A549 (cell line): ENCODE data around the gene ARHGEF28. TPM values are rescaled to one million over a fixed set of nuclear protein-coding genes. Genes with fewer than 3 reads are reported as not detected.

Experiments used
- ATAC-seq, 2 experiments: fragments of 200-7000 bp in 1 of 2; fragments of >200 bp in 1 of 2; cut with Nextera tagmentation in 1 of 2; cut with Tn5 transposase in 1 of 2; 3 replicates each; pipeline versions ENCODE4 v1.8.0 to v1.9.1; 2018 to 2020; ENCODE audit warnings: mild to moderate bottlenecking in 1 of 2, moderate library complexity in 1 of 2
- CTCF ChIA-PET: fragments of 300-600 bp; sonication (Branson Sonifier 250); formaldehyde crosslinking; extraction: SDS; loops from one replicate; lab custom pipeline; 2021; ENCODE audit warnings: antibody characterized with exemption, inconsistent platforms; lab: Yijun Ruan, JAX
- POLR2A ChIA-PET: fragments of 350-600 bp; formaldehyde crosslinking; extraction: SDS; loops from one replicate; lab custom pipeline; 2021; ENCODE audit warnings: antibody characterized with exemption, inconsistent platforms; lab: Yijun Ruan, JAX
- DNase-seq, 2 experiments: peaks; one replicate each; pipeline versions ENCODE4 v3.0.0 to v3.0.0-alpha.2; 2011 to 2016; ENCODE audit warnings: low read depth in 1 of 2, low spot score in 1 of 2
- FAIRE-seq: peaks from 2 replicates; lab custom pipeline; 2011; peaks lifted over from hg19 to GRCh38; lab: Jason Lieb, UNC
- H3K27ac ChIP-seq, 2 experiments: fragments of >200 bp; sonication (Bioruptor Twin); formaldehyde crosslinking; 3 replicates each; pipeline ENCODE4 v1.5.1; 2016 to 2017
- H3K4me1 ChIP-seq: fragments of >200 bp; sonication (Bioruptor Twin); formaldehyde crosslinking; 3 replicates; pipeline ENCODE4 v1.6.1; 2016
- H3K4me2 ChIP-seq: fragments of >200 bp; sonication (Bioruptor Twin); formaldehyde crosslinking; 3 replicates; pipeline ENCODE4 v1.6.1; 2016
- H3K4me3 ChIP-seq: fragments of >200 bp; sonication (Bioruptor Twin); formaldehyde crosslinking; 3 replicates; pipeline ENCODE4 v1.5.1; 2016
- H3K9me3 ChIP-seq: fragments of >200 bp; sonication (Bioruptor Twin); formaldehyde crosslinking; 3 replicates; pipeline ENCODE4 v1.6.1; 2016
- ATOH8 ChIP-seq: fragments of 250-450 bp; sonication (Bioruptor Pico); IDR thresholded peaks from 2 replicates; pipeline ENCODE4 v1.5.0; 2020; ENCODE audit warnings: low read depth, mild to moderate bottlenecking, moderate library complexity
- CBX8 ChIP-seq: fragments of 200-600 bp; sonication (generic); IDR thresholded peaks from 2 replicates; pipeline ENCODE4 v1.6.1; 2016
- CEBPB ChIP-seq, 2 experiments: fragments of >200 bp in 1 of 2; sonication (Bioruptor Twin) in 1 of 2; formaldehyde crosslinking in 1 of 2; IDR thresholded peaks; 2 replicates each; pipeline ENCODE4 v1.6.1; 2012 to 2016
- CTCF ChIP-seq: fragments of >200 bp; sonication (Bioruptor Twin); formaldehyde crosslinking; IDR thresholded peaks from 3 replicates; pipeline ENCODE4 v1.5.1; 2016
- E2F6 ChIP-seq: IDR thresholded peaks from 2 replicates; pipeline ENCODE4 v1.6.1; 2012; ENCODE audit warnings: low read depth, borderline replicate concordance
- EHF ChIP-seq: fragments of 250-450 bp; sonication (Bioruptor Pico); IDR thresholded peaks from 2 replicates; pipeline ENCODE4 v1.5.0; 2020; ENCODE audit warnings: mild to moderate bottlenecking
- EHMT2 ChIP-seq: fragments of 200-600 bp; sonication (generic); IDR thresholded peaks from 2 replicates; pipeline ENCODE4 v1.6.1; 2016; ENCODE audit warnings: antibody characterized with exemption, low read depth, mild to moderate bottlenecking, moderate library complexity
- ELK1 ChIP-seq: fragments of 150-350 bp; IDR thresholded peaks from 2 replicates; pipeline ENCODE4 v1.6.1; 2014; ENCODE audit warnings: low read depth, mild to moderate bottlenecking, low read length
- EP300 ChIP-seq, 2 experiments: fragments of >200 bp; sonication (Bioruptor Twin); formaldehyde crosslinking; IDR thresholded peaks; 2 replicates in 1 of 2; 3 replicates in 1 of 2; pipeline ENCODE4 v1.6.1; 2016 to 2017
- FOSB ChIP-seq: fragments of 250-450 bp; sonication (Bioruptor Pico); IDR thresholded peaks from 2 replicates; pipeline ENCODE4 v1.5.0; 2020; ENCODE audit warnings: mild to moderate bottlenecking, moderate library complexity
- GATA3 ChIP-seq: IDR thresholded peaks from 2 replicates; pipeline ENCODE4 v1.6.1; 2012; ENCODE audit warnings: borderline replicate concordance
- HDAC2 ChIP-seq: fragments of 200-600 bp; sonication (generic); IDR thresholded peaks from 2 replicates; pipeline ENCODE4 v1.6.1; 2016
- HEYL ChIP-seq: fragments of 250-450 bp; sonication (Bioruptor Pico); IDR thresholded peaks from 2 replicates; pipeline ENCODE4 v1.8.0; 2021; ENCODE audit warnings: mild to moderate bottlenecking, moderate library complexity
- HOXA7 ChIP-seq: fragments of 250-450 bp; sonication (Bioruptor Pico); IDR thresholded peaks from 2 replicates; pipeline ENCODE4 v1.5.0; 2020; ENCODE audit warnings: mild to moderate bottlenecking, moderate library complexity
- MAFK ChIP-seq: fragments of 450-650 bp; IDR thresholded peaks from 2 replicates; pipeline ENCODE4 v1.6.1; 2014; ENCODE audit not compliant: partially characterized antibody
- MAX ChIP-seq: IDR thresholded peaks from 2 replicates; pipeline ENCODE4 v1.6.1; 2012
- MYC ChIP-seq: IDR thresholded peaks from 2 replicates; pipeline ENCODE4 v1.6.1; 2012; ENCODE audit warnings: mild to moderate bottlenecking, inconsistent platforms, low read length, improper control_type of control experiment, borderline replicate concordance
- NFE2L2 ChIP-seq: fragments of 150-350 bp; conservative IDR thresholded peaks from 2 replicates; pipeline ENCODE4 v1.6.1; 2014; ENCODE audit warnings: low read length
- NPAS2 ChIP-seq: fragments of 250-450 bp; sonication (Bioruptor Pico); IDR thresholded peaks from 2 replicates; pipeline ENCODE4 v1.8.0; 2022; ENCODE audit warnings: mild to moderate bottlenecking, moderate library complexity, borderline replicate concordance
- NR3C1 ChIP-seq: fragments of >200 bp; sonication (Bioruptor Twin); formaldehyde crosslinking; IDR thresholded peaks from 3 replicates; pipeline ENCODE4 v1.6.1; 2017
- POLR2A ChIP-seq: IDR thresholded peaks from 2 replicates; pipeline ENCODE4 v1.6.1; 2012; ENCODE audit warnings: mild to moderate bottlenecking, low read length
- RARB ChIP-seq: fragments of 250-450 bp; sonication (Bioruptor Pico); IDR thresholded peaks from 2 replicates; pipeline ENCODE4 v1.8.0; 2021; ENCODE audit warnings: mild to moderate bottlenecking, moderate library complexity
- RCOR1 ChIP-seq: fragments of 150-350 bp; IDR thresholded peaks from 2 replicates; pipeline ENCODE4 v1.6.1; 2014; ENCODE audit warnings: antibody characterized with exemption, low read length, low read depth
- RNF2 ChIP-seq: fragments of 200-600 bp; sonication (generic); IDR thresholded peaks from 2 replicates; pipeline ENCODE4 v1.6.1; 2016; ENCODE audit warnings: low read depth, mild to moderate bottlenecking, antibody characterized with exemption, moderate library complexity, borderline replicate concordance
- USF2 ChIP-seq: fragments of 450-650 bp; IDR thresholded peaks from 2 replicates; pipeline ENCODE4 v1.6.1; 2014; ENCODE audit warnings: antibody characterized with exemption
- ZC3H11A ChIP-seq: fragments of 450-650 bp; IDR thresholded peaks from 2 replicates; pipeline ENCODE4 v1.6.1; 2014; ENCODE audit warnings: antibody characterized with exemption, mild to moderate bottlenecking
- ZFP36 ChIP-seq: fragments of 450-650 bp; IDR thresholded peaks from 2 replicates; pipeline ENCODE4 v1.6.1; 2014; ENCODE audit warnings: borderline replicate concordance; ENCODE audit not compliant: partially characterized antibody
- ZNF302 ChIP-seq: fragments of 250-450 bp; sonication (Bioruptor Pico); IDR thresholded peaks from 2 replicates; pipeline ENCODE4 v1.9.0; 2021; ENCODE audit warnings: inconsistent platforms, mild to moderate bottlenecking, moderate library complexity
- WGBS: methylation state at CpG from one replicate; pipeline ENCODE4 v1.1.6; 2017; ENCODE audit errors: missing lambda C conversion rate; 5-methylcytosine and 5-hydroxymethylcytosine counted together
- polyA plus RNA-seq, 4 experiments: library from polyadenylated mRNA; depleted of rRNA in 3 of 4; stranded (reverse); fragments of >200 nt; fragmentation: RNase III in 1 of 4; extraction: RNeasy Plus Mini Kit Qiagen cat#74134 plus additional on column Dnase treatment in 1 of 4; gene quantifications; 2 replicates in 3 of 4; 3 replicates in 1 of 4; pipeline ENCODE4 v1.2.3, GENCODE V29; 2011 to 2017
- small RNA-seq, 6 experiments: library from RNA; depleted of rRNA; stranded (forward); fragments of <200 nt; gene quantifications; one replicate each; pipeline ENCODE3, GENCODE V24; 2012

Gene ARHGEF28
- polyA plus RNA-seq, 2 of the 4 experiments (the other 2 are of a cell fraction), result 17.0 to 22.3 TPM

GRCh38 chr5:73987915-73988314 lies 361.9 kb downstream of the ARHGEF28 start:
- no peak overlapping the region for H3K27ac ChIP-seq
- no peak for ATAC-seq
- no peak for FAIRE-seq
- CTCF ChIA-PET, result interaction anchor here (0.7 to 1.5 kb wide), 5 partner anchors 8 to 1107 kb away, joined by 3 to 4 read pairs (median 3); no protein-coding TSS in a partner anchor
- no peaks in the 10 kb centered on the region for H3K9me3 ChIP-seq
- DNase-seq, result no peak
- POLR2A ChIA-PET, result no interaction called here
- H3K4me1 ChIP-seq, result no peaks in the 10 kb centered on the region
- no peak overlapping the region for H3K4me2 ChIP-seq
- no peak overlapping the region for H3K4me3 ChIP-seq
- 87% methylated on average over 3 of the region's 3 CpGs for whole genome bisulfite sequencing
- no peak for TF ChIP-seq RNF2
- no peak for TF ChIP-seq HOXA7
- TF ChIP-seq RARB (CRISPR knock-in tag), result no peak
- TF ChIP-seq POLR2A, result no peak
- TF ChIP-seq E2F6, result no peak
- TF ChIP-seq ZNF302 (CRISPR knock-in tag), result no peak
- TF ChIP-seq EP300 (IDR thresholded peaks at IDR 0.05), result no peak
- TF ChIP-seq MAFK, result no peak
- no peak for TF ChIP-seq ATOH8
- TF ChIP-seq MAX, result no peak
- TF ChIP-seq ELK1, result no peak
- TF ChIP-seq HEYL (CRISPR knock-in tag), result no peak
- no peak for TF ChIP-seq NR3C1
- no peak for TF ChIP-seq MYC
- TF ChIP-seq CBX8, result no peak
- no peak for TF ChIP-seq GATA3

GRCh38 chr5:73989956-73990355 lies 364.0 kb downstream of the ARHGEF28 start:
- FAIRE-seq, result no peak
- no peaks in the 10 kb centered on the region for H3K9me3 ChIP-seq
- CTCF ChIA-PET, result no interaction called here
- H3K4me2 ChIP-seq, result no peak overlapping the region
- no peak overlapping the region for H3K4me3 ChIP-seq
- DNase-seq, result no peak
- 49% methylated on average over 3 of the region's 3 CpGs for WGBS
- no peaks in the 10 kb centered on the region for H3K4me1 ChIP-seq
- TF ChIP-seq HOXA7, result no peak
- no peak for TF ChIP-seq CEBPB (IDR thresholded peaks at IDR 0.05)
- TF ChIP-seq RCOR1, result no peak
- no peak for TF ChIP-seq NFE2L2
- TF ChIP-seq EHF, result no peak
- no peak for TF ChIP-seq FOSB (CRISPR knock-in tag)
- no peak for TF ChIP-seq EHMT2
- no peak for TF ChIP-seq CTCF
- no peak for TF ChIP-seq USF2
- no peak for TF ChIP-seq NPAS2 (CRISPR knock-in tag)
- TF ChIP-seq HDAC2, result no peak
- TF ChIP-seq RNF2, result no peak
- no peak for TF ChIP-seq ZC3H11A
- TF ChIP-seq ZFP36, result no peak
- POLR2A ChIA-PET, result no interaction called here
- ATAC-seq, result no peak
- H3K27ac ChIP-seq, result no peak overlapping the region

Small RNAs within 50 kb of the gene (small RNA-seq; reads per million reads assigned to genes)
- 0 reads per million in 6 experiments for gene RNU7-196P

Other genes with a start within 250 kb of the ARHGEF28 start
- 1.8 and 2.2 TPM in 2 replicates for gene FOXD1, start 177.4 kb upstream of the ARHGEF28 start, polyA plus RNA-seq (2011; rRNA removed)
- 7.1 to 9.5 TPM (median 8.2 TPM) in 3 replicates for gene FOXD1, start 177.4 kb upstream of the ARHGEF28 start, polyA plus RNA-seq (2017; fragmentation: RNase III; extraction: RNeasy Plus Mini Kit Qiagen cat#74134 plus additional on column Dnase treatment)
- gene BTF3, start 127.8 kb upstream of the ARHGEF28 start, polyA plus RNA-seq (2011; rRNA removed), result 905 and 1,048 TPM in 2 replicates
- 1,119 to 1,187 TPM (median 1,159 TPM) in 3 replicates for gene BTF3, start 127.8 kb upstream of the ARHGEF28 start, polyA plus RNA-seq (2017; fragmentation: RNase III; extraction: RNeasy Plus Mini Kit Qiagen cat#74134 plus additional on column Dnase treatment)
- gene ANKRA2, start 60.6 kb upstream of the ARHGEF28 start, polyA plus RNA-seq (2011; rRNA removed), result 26.8 and 38.3 TPM in 2 replicates
- 10.7 to 13.2 TPM (median 12.5 TPM) in 3 replicates for gene ANKRA2, start 60.6 kb upstream of the ARHGEF28 start, polyA plus RNA-seq (2017; fragmentation: RNase III; extraction: RNeasy Plus Mini Kit Qiagen cat#74134 plus additional on column Dnase treatment)
- gene UTP15, start 60.5 kb upstream of the ARHGEF28 start, polyA plus RNA-seq (2011; rRNA removed), result 25.9 and 44.0 TPM in 2 replicates
- 21.6 to 24.8 TPM (median 22.6 TPM) in 3 replicates for gene UTP15, start 60.5 kb upstream of the ARHGEF28 start, polyA plus RNA-seq (2017; fragmentation: RNase III; extraction: RNeasy Plus Mini Kit Qiagen cat#74134 plus additional on column Dnase treatment)